Measurements from ENCODE around the gene COL26A1. TPM values are rescaled to one million over a fixed set of nuclear protein-coding genes. Genes with fewer than 3 reads are reported as not detected.
A peak's percentile ranks its signal among the peaks of the same experiment; 100 is the strongest.
"Not testable (repeated sequence)": the region's sequence is repeated elsewhere in the genome, so short reads cannot be mapped to it uniquely, and the experiment has no call there.

COL26A1 gene
- 39.1 and 48.8 TPM in 2 replicates for polyA plus RNA-seq (2014; cell fraction: cytosol; rRNA removed)
- polyA plus RNA-seq (2014; cell fraction: nucleus; rRNA removed), result 25.2 and 31.3 TPM in 2 replicates

DNA sequence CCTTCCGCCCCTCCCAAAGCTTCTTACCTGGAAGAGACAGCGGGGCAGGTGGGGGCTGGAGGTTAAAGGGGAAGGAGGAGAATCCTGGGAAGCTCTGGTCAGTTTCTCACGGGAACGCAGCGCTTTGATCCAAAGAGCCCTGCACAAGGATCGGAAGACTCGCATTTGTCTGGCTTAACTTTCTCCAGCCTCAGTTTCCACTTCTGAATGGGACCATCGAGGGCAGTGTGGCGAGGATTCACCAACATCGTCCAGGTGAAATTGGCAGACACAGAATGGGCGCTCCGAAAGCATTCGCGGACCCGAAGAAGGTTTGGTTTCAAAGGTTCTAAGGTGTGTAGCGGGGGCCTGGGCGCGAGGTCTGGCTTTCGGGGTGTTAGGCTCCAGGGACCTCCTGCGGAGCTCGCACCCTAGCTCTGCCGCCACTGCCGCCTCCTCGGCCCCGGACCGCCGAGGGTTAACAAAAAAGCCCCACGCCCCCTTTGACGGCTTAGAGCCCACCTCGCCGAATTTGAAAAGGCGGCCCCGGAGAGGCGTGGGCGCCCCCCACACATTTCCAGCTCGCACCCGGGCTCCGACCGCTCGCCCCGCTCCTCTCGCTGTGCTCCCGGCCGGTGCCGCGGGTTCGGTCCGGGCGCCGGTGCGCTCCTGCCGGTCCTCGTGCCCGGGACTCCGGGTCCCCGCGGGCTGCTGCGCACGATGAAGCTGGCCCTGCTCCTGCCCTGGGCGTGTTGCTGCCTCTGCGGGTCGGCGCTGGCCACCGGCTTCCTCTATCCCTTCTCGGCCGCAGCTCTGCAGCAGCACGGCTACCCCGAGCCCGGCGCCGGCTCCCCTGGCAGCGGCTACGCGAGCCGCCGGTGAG, at the start of gene COL26A1:
TSS of gene COL26A1 (plus strand) at position 542 of the 862 bp plus-strand sequence. CDS start at position 700, 158 bp downstream.
- peak; percentile 56 for DNase-seq (ENCODE audit: low spot score)

DNA sequence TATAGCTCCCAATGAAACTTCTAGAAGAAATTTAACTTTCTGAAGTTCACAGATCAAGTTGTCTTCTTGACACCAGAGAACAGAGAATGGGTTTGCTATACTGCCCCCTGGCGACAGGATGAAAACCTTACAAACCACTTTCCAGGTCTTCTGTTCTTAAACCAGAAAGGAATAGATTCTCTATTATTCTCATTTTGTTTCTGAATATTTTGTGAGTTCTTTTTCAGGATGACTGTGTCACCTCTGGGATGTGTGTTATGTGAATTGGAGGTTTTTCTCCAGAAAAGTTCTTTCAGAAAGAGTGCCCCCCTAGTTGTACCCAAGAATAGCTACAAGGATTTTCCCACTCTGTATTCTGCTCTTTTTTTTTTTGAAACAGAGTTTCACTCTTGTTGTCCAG, 47.3 kb upstream of the COL26A1 start:
- DNase-seq (ENCODE audit: low spot score), result peak; percentile 46

DNA sequence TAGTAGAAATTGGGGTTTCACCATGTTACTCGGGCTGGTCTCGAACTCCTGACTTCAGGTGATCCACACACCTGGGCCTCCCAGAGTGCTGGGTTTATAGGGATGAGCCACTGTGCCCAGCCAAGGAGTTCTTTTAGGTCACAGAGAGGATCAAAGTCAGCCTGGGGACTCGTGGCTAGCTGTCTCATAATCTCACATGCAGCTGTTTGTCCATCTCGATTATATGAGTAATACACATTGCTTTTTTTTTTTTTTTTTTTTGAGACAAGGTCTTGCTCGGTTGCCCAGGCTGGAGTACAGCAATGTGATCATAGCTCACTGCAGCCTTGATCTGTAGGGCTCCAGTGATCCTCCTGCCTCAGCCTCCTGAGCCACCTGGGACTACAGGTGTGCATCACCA, 43.3 kb upstream of the COL26A1 start:
- no peak for DNase-seq (ENCODE audit: low spot score)

DNA sequence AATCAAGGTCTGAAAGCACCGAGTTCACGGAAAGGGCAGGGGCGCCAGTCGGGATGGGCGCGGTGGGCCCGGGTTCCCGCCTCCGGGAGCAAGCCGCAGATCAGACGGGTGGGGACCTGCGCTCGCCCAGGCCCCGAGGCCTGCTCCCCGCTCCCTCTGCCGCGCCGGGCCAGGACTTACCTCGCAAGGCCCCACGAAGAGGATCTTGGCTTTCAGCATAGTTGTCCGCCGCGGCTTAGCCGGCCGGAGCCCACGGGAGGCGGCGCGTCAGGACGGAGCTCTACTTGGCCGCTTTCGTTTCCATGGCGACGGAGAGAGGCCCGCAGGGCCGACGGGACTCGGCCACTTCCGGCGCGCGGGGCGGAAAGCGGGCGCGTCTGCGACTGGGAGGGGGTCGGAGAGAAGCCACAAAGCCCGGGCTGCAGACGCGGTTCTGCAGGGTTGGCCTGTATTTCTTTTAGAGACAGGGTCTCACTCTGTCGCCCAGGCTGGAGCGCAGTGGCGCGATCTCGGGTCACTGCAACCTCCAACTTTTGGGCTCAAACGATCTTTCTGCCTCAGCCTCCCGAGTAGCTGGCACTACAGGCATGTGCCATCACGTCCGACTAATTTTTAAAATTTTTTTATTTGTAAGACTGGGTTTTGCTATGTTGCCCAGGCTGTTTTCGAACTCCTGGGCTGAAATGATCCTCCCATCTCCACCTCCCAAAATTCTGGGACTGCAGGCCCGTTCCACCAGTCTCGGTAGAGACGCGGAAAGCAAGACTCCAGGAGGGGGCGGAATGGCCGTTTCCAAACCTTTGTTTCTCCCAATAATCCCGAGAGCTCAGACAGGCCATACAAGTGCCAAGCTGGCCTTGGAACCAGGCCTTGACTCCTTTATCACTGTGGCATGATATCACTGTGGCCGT, 40.9 kb upstream of the COL26A1 start, which contains the start of gene IFT22:
TSS of gene IFT22 (minus strand) at position 322 of the 911 bp plus-strand sequence. CDS start at position 219, 103 bp downstream.
- peak; percentile 92 for DNase-seq (ENCODE audit: low spot score)

DNA sequence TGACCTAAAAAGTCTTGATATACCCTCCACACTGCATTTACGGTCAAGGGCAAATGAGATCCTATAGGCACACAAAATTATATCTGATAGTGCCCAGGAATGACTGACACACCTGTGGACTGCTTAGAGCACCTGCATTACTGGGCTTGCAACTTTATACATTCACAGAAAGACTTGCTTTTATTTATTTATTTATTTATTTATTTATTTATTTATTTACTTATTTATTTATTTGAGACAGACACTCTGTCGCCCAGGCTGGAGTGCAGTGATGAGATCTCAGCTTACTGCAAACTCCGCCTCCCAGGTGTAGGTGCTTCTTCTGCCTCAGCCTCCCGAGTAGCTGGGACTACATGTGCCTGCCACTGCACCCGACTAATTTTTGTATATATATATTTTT, 34.5 kb upstream of the COL26A1 start:
- no peak for DNase-seq (ENCODE audit: low spot score)

DNA sequence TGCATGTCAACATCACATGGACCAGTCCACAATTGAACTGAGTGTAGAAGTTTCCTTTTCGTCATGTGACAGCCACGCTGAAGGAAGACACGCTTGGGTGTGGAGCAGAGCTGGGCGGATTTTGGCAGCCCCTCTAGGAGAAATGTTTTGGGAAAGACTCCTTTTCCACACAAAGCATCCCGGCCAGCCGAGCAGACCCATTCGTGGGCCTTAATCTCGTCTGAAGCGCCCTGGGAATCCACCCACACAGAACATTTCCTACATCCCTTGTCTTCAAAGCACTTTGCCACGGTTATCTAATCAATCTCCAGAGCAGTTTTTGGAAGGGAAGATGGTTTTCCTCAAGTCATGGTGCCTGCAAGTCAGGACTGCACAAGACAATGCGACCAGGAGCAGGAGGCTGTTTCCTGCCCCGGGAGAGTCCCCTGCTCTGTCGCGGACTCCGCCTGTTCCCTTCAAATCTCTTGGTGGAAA, 32.6 kb upstream of the COL26A1 start:
- peak; percentile 93 for DNase-seq (ENCODE audit: low spot score)

DNA sequence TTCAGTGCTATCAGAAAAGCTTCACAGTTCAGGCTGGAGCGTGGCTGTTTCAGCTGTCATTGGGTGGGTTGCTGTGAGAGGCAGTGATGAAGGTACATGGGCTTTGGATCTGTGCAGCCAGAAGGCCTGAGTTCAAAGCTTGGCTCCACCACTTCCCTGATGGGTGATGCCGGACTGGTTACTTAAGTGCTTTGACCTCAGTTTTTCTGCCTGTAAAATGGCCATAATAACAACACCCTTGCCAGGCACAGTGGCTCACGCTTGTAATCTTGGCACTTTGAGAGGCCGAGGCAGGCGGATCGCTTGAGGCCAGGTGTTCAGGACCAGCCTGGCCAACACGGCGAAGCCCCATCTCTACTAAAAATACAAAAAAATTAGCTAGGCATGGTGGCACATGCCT, 30.6 kb upstream of the COL26A1 start:
- DNase-seq (ENCODE audit: low spot score), result no peak

DNA sequence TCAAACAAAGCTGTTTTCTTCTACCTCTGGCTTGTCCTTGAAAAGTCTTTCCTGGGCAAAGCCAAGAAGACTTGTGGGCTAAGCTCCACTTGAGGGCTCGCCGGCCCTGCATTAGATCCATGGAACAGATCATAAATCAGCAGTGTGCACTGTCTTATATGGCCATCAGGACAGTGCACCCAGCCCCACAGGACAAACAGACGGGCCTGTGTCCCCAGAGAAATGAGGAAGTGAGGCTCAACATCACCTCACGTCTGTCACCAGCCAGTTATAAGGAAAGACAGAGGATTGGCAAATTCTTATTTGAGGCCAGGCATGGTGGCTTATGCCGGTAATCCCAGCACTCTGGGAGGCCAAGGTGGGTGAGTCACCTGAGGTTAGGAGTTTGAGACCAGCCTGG, 28.8 kb upstream of the COL26A1 start:
- DNase-seq (ENCODE audit: low spot score), result no peak

DNA sequence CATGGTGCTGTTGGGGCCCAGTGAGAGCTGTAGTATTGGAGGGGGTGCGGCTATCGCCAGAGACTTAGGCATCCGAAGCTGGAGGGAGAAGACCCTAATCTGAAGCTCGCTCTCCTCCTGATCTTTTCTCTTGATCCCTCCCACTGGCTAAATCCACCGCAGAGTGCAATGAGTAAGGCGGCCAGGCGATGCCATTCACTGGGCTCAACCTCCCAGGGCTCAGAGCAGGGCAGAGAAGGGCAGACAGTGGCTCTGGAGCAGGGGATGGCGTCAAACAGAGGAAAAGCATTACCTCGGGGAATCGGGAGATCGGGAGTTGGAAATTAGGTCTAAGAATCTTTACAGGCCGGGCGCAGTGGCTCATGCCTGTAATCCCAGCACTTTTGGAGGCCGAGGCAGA, 22.3 kb upstream of the COL26A1 start:
- DNase-seq (ENCODE audit: low spot score), result no peak

DNA sequence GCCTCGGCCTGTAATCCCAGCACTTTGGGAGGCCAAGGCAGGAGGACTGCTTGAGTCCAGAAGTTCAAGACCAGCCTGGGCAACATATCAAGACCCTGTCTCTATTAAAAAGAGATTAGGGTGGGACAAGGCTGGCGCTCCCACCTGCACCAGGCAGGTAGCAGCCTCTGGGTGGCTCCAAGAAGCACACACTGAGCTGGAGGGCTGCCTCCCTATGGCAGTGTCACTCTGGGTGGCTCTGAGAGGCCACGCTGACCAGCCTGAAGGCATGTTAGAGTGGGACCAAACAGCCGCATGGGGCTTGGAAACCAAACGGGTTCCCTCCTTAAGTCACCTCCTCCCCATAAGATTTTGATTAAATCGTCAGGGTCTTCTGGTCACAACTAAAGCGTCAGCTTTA, 19.8 kb upstream of the COL26A1 start:
- no peak for DNase-seq (ENCODE audit: low spot score)

DNA sequence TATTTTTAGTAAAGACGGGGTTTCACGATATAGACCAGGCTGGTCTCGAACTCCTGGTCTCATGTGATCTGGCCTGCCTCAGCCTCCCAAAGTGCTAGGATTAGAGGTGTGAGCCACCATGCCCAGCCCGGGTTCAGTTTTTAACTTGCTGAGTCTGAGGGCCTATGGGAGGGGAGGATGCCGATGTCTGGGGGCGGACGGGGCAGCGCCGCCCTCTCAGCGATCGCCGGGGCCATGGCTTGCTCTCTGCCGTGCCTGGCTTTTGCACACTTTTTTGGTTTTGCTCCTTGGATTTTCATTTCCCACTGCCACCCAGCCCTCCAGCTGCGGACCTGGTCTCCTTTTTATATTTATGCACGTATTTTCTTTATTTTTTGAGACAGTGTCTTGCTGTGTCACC, 15.2 kb upstream of the COL26A1 start:
- no peak for DNase-seq (ENCODE audit: low spot score)

DNA sequence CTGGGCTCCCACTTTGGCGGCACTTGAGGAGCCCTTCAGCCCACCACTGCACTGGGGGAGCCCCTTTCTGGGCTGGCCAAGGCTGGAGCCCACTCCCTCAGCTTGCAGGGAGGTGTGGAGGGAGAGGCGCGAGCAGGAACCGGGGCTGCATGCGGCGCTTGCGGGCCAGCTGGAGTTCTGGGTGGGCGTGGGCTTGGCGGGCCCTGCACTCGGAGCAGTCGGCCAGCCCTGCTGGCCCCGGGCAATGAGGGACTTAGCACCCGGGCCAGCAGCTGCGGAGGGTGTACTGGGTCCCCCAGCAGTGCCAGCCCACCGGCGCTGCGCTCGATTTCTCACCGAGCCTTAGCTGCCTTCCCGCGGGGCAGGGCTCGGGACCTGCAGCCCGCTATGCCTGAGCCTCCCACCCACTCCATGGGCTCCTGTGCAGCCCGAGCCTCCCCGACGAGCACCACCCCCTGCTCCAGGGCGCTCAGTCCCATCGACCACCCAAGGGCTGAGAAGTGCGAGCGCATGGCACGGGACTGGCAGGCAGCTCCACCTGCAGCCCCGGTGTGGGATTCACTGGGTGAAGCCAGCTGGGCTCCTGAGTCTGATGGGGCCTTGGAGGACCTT, 14.1 kb upstream of the COL26A1 start:
- DNase-seq (ENCODE audit: low spot score), result not testable (repeated sequence)

DNA sequence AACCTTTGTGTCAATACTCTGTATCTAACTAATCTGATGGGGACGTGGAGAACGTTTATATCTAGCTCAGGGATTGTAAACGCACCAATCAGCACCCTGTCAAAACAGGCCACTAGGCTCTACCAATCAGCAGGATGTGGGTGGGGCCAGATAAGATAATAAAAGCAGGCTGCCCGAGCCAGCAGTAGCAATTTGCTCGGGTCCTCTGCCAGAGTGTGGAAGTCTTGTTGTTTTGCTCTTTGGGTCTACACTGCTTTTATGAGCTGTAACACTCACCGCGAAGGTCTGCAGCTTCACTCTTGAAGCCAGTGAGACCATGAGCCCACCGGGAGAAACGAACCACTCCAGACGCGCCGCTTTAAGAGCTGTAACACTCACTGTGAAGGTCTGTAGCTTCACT, 13.4 kb upstream of the COL26A1 start:
- DNase-seq (ENCODE audit: low spot score), result peak; percentile 32

DNA sequence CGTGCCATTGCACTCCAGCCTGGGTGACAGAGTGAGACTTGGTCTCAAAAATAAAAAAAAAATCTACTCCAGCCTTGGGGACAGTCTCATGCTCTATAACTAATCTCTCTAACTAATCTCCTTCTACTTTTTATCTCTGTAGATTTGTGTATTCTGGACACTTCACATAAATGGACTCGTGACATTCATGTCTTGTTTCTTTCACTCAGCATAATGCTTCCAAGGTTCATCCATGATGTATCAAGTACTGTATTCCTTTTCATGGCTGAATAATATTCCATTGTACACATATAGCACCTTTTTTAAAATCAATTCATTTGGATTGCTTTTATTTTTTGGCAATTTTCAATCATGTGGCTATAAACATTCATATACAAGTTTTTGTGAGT, 9.8 kb upstream of the COL26A1 start:
- DNase-seq (ENCODE audit: low spot score), result no peak

DNA sequence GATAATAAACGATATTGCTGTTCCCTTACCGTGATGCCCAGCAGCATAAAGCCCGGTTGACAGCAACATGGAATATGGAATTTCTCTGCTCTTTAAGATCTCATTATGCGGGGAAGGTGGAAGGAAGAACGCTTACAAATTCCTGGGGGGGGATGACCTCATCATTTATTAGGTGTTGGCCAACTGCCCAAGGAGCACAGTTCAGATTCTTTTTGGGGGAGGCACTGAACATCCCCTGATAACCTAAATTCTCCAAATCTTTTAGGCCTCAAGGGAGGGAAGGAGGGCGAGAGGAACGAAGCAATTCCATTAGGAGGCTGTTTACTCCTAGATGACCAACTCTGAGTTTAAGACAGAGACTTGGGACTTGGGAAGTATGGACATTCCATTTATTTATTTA, 5.2 kb upstream of the COL26A1 start:
- DNase-seq (ENCODE audit: low spot score), result no peak

DNA sequence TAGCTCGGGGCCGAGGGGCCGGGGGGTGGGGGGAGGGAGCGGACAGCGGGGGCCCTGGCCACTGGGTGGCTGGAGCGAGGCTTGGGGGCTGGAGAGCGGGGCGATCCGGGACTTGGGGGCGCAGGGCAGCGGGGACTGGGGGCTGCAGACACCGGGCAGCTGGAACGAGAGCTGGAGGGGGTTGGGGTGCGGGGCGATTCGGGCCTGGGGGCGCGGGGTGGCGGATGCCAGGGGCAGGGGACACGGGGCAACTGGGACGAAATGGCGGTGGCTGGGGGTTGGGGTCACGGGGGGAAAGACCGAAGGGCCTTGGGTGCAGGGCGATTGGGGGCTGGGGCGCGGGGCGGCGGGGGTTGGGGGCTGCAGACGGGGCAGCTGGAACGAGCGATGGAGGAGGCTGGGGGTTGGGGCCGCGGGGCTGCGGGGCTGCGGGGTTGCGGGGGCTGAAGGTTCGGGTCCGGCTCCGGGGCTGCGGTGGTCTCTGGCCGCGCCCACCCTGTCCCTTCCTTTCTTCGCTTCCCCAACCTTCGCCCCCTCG, 590 bp downstream of the COL26A1 start:
- DNase-seq (ENCODE audit: low spot score), result no peak

DNA sequence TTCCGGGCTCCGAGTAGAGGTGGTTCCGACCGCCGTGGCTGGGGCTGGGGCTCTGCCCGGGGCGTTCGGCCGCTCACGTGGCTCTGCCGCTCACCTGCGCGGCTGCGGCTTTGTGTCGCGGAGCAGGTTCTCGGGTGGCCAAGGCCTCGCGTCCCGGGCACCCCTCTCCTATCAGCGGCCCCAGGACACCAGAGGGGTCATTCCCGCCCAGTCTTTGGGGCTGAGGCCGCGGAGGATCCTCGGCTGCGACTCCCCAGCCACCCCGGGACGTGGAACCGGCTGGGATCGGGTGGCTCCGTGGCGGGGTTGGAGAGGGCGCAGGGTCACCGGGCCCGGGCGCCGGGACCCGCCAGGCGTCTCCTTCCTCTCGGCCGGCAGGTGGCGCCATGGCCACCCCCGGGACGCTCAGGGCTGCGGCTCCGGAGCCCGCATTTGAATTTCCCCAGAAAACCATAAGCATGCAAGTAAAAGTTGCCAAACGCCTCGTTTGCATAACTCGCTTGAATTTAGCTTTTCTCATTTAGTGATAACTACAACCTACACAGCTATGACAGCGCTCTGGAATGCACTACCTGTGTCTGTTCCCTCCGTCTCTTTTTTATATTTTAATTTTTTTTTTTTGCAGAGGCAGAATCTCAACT, 1.2 kb downstream of the COL26A1 start:
- DNase-seq (ENCODE audit: low spot score), result peak; percentile 75

DNA sequence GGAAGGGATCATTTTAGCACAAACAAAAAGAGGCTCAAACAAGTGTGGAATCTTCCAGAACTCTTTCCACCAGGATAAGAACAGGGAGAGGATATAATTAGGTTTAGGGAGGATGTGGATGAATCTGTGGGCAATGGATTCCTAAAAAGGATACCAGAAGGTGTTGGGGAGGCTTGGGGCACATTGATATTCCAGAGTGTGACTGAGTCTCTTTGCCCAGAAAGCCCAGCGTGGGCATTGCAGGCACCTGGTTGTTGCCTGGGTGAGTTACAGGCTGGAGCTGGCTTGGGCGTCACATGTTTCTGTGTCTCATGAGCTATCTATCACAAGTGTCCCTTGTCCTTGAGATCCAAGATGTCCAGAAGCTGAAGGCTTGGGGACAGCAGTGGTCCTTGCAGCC, 3.3 kb downstream of the COL26A1 start:
- DNase-seq (ENCODE audit: low spot score), result no peak

DNA sequence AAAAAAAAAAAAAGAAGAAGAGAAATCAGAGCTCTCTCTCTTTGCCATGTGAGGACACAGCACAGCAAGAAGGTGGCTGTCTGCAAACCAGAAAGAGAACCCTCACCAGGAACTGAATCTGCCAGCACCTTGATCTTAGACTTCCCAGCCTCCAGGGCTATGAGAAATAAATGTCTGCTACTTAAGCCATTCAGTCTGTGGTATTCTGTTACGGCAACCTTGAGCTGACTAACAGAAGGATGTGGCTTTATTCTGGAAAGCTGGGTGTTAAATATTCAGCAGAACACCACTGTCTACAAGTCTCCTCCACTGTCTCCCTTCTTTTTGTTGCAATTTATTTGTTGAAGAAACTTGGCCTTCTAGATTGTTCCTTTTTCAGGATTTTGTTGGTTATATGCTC, 5.0 kb downstream of the COL26A1 start:
- no peak for DNase-seq (ENCODE audit: low spot score)

DNA sequence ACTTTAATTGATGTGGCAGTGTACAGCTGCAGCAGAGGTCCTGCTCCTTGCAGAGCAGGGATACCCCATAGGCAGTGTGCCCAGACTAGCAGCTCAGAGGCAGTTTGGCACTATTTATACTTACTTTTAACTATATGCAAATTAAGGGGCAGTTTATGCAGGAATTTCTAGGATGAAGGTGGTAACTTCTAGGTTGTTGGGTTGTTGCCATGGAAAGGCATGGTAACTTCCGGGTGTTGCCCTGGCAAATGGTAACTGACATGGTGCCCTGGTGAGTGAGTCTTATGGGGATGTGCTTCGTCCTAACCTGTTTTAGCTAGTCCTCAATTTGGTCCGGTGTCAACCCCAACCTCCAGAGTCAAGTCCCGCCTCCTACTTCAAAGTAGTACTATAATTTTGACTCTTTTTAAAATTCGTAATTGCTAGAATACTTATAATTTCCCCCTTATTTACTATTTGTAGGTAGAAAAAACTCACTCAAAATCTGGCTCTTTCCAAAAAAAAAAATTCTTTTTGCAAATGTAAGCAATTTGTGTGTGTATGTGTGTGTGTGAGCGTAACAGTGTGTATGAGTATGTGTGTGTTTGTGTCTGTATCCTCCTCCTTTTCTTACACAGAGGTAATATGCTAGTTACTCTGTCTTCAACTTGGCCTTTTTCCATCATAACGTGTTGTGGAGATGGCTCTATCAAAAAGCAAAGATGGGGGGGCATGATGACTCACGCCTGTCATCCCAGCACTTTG, 5.9 kb downstream of the COL26A1 start:
- DNase-seq (ENCODE audit: low spot score), result no peak
